HCT116 (cell line): Measurements from ENCODE around the gene LIPN. TPM values are rescaled to one million over a fixed set of nuclear protein-coding genes. Genes with fewer than 3 reads are reported as not detected.

Source experiments
- ATAC-seq: fragments of 200-7000 bp; cut with Tn5 transposase; 2 replicates; pipeline ENCODE4 v1.9.1; 2020; ENCODE audit warnings: mild to moderate bottlenecking, moderate library complexity
- BruUV-seq: library from RNA; stranded (reverse); fragments of 400-500 nt; replicated peaks from 2 replicates; lab custom pipeline; 2021; lab: Mats Ljungman, UMichigan
- CTCF ChIA-PET: fragments of 300-600 bp; sonication (Branson Sonifier 250); formaldehyde crosslinking; loops from one replicate; lab custom pipeline; 2021; ENCODE audit warnings: antibody characterized with exemption; lab: Charles Lee
- POLR2A ChIA-PET: fragments of 300-600, 350-600 bp; sonication (Branson Sonifier 250); formaldehyde crosslinking; loops from one replicate; lab custom pipeline; 2021; ENCODE audit warnings: antibody characterized with exemption; lab: Charles Lee
- RAD21 ChIA-PET, 2 experiments: fragments of 300-600 bp; sonication (Branson Sonifier 250); formaldehyde crosslinking; loops; one replicate each; lab custom pipeline; 2023; ENCODE audit warnings: low total read pairs in 2 of 2; ENCODE audit not compliant: uncharacterized antibody in 2 of 2, unreplicated experiment in 2 of 2, low non-redundant PET in 1 of 2; lab: Charles Lee
- DNase-seq: peaks from one replicate; pipeline ENCODE4 v3.0.0-alpha.2; 2010; ENCODE audit warnings: low read depth, low spot score
- H2AFZ ChIP-seq: fragments of 200-600 bp; shearing (Covaris generic), sonication (generic); 2 replicates; pipeline ENCODE4 v1.6.1; 2017; ENCODE audit warnings: low read depth, mixed run types, mixed read lengths, antibody characterized with exemption, low read length; ENCODE audit not compliant: poor library complexity, severe bottlenecking
- H3K27ac ChIP-seq: 2 replicates; pipeline ENCODE4 v1.5.1; 2012; ENCODE audit warnings: low read depth, low read length
- H3K27me3 ChIP-seq: fragments of 200-600 bp; sonication (generic); 2 replicates; pipeline ENCODE4 v1.6.1; 2016; ENCODE audit warnings: mixed run types, low read length, mixed read lengths; ENCODE audit not compliant: insufficient read depth
- H3K36me3 ChIP-seq, 2 experiments: fragments of 200-500 bp in 1 of 2; fragments of 200-600 bp in 1 of 2; sonication (Bioruptor generic) in 1 of 2; sonication (generic) in 1 of 2; 2 replicates each; pipeline versions ENCODE4 v1.5.1 to v1.6.1; 2014 to 2016; ENCODE audit warnings: low read length in 2 of 2, inconsistent platforms in 1 of 2, mixed read lengths in 1 of 2, mixed run types in 1 of 2; ENCODE audit not compliant: insufficient read depth in 2 of 2, control insufficient read depth in 1 of 2
- H3K4me1 ChIP-seq, 2 experiments: fragments of 200-600 bp in 1 of 2; sonication (generic) in 1 of 2; 2 replicates each; pipeline versions ENCODE4 v1.5.1 to v1.6.1; 2012 to 2017; ENCODE audit warnings: low read length in 2 of 2, inconsistent platforms in 1 of 2, mild to moderate bottlenecking in 1 of 2, mixed read lengths in 1 of 2, mixed run types in 1 of 2, moderate library complexity in 1 of 2; ENCODE audit not compliant: insufficient read depth in 2 of 2, control insufficient read depth in 1 of 2
- H3K4me2 ChIP-seq: fragments of 200-600 bp; sonication (generic); 2 replicates; pipeline ENCODE4 v1.6.1; 2017; ENCODE audit warnings: mixed run types, low read length, mixed read lengths
- H3K4me3 ChIP-seq, 2 experiments: fragments of 200-600 bp in 1 of 2; sonication (generic) in 1 of 2; replicated peaks in 1 of 2; 2 replicates each; pipeline ENCODE4 v1.5.1; 2011 to 2016; ENCODE audit warnings: low read length in 2 of 2, control low read depth in 1 of 2, low read depth in 1 of 2, mild to moderate bottlenecking in 1 of 2, mixed read lengths in 1 of 2, mixed run types in 1 of 2
- H3K79me2 ChIP-seq: fragments of 200-600 bp; sonication (generic); 2 replicates; pipeline ENCODE4 v1.6.1; 2017; ENCODE audit warnings: mild to moderate bottlenecking, mixed run types, low read length, moderate library complexity, mixed read lengths; ENCODE audit not compliant: insufficient read depth
- H3K9ac ChIP-seq: fragments of 200-600 bp; sonication (generic); 2 replicates; pipeline ENCODE4 v1.6.1; 2016; ENCODE audit warnings: low read length, mixed read lengths
- H3K9me2 ChIP-seq: fragments of 200-600 bp; sonication (generic), shearing (Covaris generic); 2 replicates; pipeline ENCODE4 v1.6.1; 2017; ENCODE audit warnings: mixed run types, mild to moderate bottlenecking, moderate library complexity; ENCODE audit not compliant: insufficient read depth
- H3K9me3 ChIP-seq, 2 experiments: fragments of 200-500 bp in 1 of 2; fragments of 200-600 bp in 1 of 2; sonication (Bioruptor generic) in 1 of 2; sonication (generic) in 1 of 2; 2 replicates each; pipeline ENCODE4 v1.6.1; 2014 to 2017; ENCODE audit warnings: low read length in 2 of 2, mixed read lengths in 2 of 2, inconsistent platforms in 1 of 2, low read depth in 1 of 2, mild to moderate bottlenecking in 1 of 2, mixed run types in 1 of 2, moderate library complexity in 1 of 2; ENCODE audit not compliant: control insufficient read depth in 1 of 2, insufficient read depth in 1 of 2
- H4K20me1 ChIP-seq: fragments of 200-600 bp; sonication (generic), shearing (Covaris generic); 2 replicates; pipeline ENCODE4 v1.6.1; 2017; ENCODE audit warnings: mixed run types, mild to moderate bottlenecking, moderate library complexity; ENCODE audit not compliant: insufficient read depth
- ATF3 ChIP-seq: IDR thresholded peaks from 2 replicates; pipeline ENCODE4 v1.6.1; 2012
- CBX3 ChIP-seq: IDR thresholded peaks from 2 replicates; pipeline ENCODE4 v1.6.1; 2012; ENCODE audit warnings: low read depth
- EGR1 ChIP-seq: IDR thresholded peaks from 2 replicates; pipeline ENCODE4 v1.6.1; 2012; ENCODE audit warnings: low read depth
- EZH2phosphoT487 ChIP-seq: fragments of 200-600 bp; IDR thresholded peaks from 2 replicates; pipeline ENCODE4 v1.6.1; 2018; ENCODE audit warnings: antibody characterized with exemption, borderline replicate concordance
- FOSL1 ChIP-seq: IDR thresholded peaks from 2 replicates; pipeline ENCODE4 v1.6.1; 2012; ENCODE audit warnings: low read depth
- MAX ChIP-seq: IDR thresholded peaks from 2 replicates; pipeline ENCODE4 v1.6.1; 2012
- POLR2A ChIP-seq: IDR thresholded peaks from 2 replicates; pipeline ENCODE4 v1.7.0; 2011; ENCODE audit warnings: borderline replicate concordance; ENCODE audit not compliant: insufficient read depth, insufficient read length; ENCODE audit errors: extremely low read depth
- REST ChIP-seq: IDR thresholded peaks from 2 replicates; pipeline ENCODE4 v1.6.1; 2012; ENCODE audit warnings: low read depth
- SRF ChIP-seq: IDR thresholded peaks from 2 replicates; pipeline ENCODE4 v1.6.1; 2012; ENCODE audit warnings: low read depth
- TCF7L2 ChIP-seq: IDR thresholded peaks from 2 replicates; pipeline ENCODE4 v1.7.0; 2011; ENCODE audit warnings: borderline replicate concordance, inconsistent platforms; ENCODE audit not compliant: insufficient read depth, insufficient read length; ENCODE audit errors: extremely low read depth
- ZNF274 ChIP-seq: fragments of 200-500 bp; sonication (Bioruptor generic); IDR thresholded peaks from 2 replicates; pipeline ENCODE4 v1.6.1; 2014; ENCODE audit warnings: mild to moderate bottlenecking, low read depth, low read length, inconsistent platforms
- intact Hi-C: fragments of 100-400 bp; cut with micrococcal nuclease; formaldehyde crosslinking; loops from 2 replicates; pipeline ENCODE4 v1.10.0; 2022
- total RNA-seq: library from RNA; stranded (reverse); gene quantifications from one replicate; pipeline ENCODE4 v1.2.1, GENCODE V29; 2021; ENCODE audit not compliant: unreplicated experiment
- TF ChIP-seq, protein P1 (sequence below), 3 experiments: fragments of 200-600 bp in 1 of 3; sonication (generic) in 1 of 3; IDR thresholded peaks in 2 of 3; conservative IDR thresholded peaks in 1 of 3; 2 replicates each; pipeline ENCODE4 v1.5.1; 2012 to 2017; ENCODE audit warnings: low read depth in 2 of 3, low read length in 2 of 3, antibody characterized with exemption in 1 of 3, borderline replicate concordance in 1 of 3, control low read depth in 1 of 3, mild to moderate bottlenecking in 1 of 3, mixed read lengths in 1 of 3, mixed run types in 1 of 3, moderate library complexity in 1 of 3; ENCODE audit not compliant: insufficient read depth in 1 of 3

LIPN gene
- total RNA-seq, 1 experiment from 2014 or later: not detected

DNA sequence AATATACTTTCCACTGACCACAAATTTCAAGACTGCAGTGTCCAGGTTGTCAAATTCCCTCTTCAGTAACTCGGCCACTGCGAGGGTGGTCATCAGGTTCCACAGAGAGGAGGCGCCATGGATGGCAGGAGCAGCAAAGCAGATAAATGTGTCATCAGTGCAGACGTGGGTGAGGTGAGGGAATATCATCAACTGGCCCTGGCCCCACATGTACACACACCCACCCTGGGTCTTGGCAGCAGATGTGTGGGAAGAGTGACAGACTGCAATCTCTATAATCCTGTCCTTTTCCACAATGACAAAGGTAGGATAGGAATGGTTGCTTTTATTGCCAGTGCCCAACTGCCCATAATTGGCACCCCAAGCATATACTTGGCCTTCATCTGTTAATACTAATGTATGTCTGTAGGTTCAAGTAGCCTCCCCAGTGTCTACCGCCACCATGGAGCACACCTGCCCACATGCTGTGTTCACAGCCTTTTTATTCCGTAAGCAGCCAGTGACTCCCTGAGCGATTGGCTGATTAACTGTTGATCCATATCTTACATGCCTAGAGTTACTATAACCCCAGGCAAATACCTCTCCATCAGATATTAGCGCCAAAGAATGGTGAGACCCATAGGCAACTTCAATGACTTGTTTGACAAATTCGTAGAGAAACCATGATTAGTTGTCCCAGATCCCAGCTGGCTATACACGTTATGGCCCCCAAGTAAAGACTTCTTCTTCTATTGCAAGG is 26.4 kb downstream of the LIPN start:
- no peaks in the 10 kb centered on the region for H3K4me1 ChIP-seq
- POLR2A ChIA-PET: no interaction called here
- ATAC-seq: no peak
- no TSS peak for BruUV-seq
- intact Hi-C loops: no loop called here
- no peaks in the 10 kb centered on the region; the same call in 1 of the 2 replicates for H3K9me2 ChIP-seq
- no peaks in the 10 kb centered on the region for H3K9me3 ChIP-seq
- no peaks in the 10 kb centered on the region for H4K20me1 ChIP-seq
- TF ChIP-seq TCF7L2 (no peak), REST (no peak), ZNF274 (no peak), SRF (no peak), ATF3 (no peak), EGR1 (no peak), POLR2A (no peak), CBX3 (no peak), FOSL1 (no peak), MAX (no peak), EZH2phosphoT487 (no peak)
- TF ChIP-seq, protein P1, sequence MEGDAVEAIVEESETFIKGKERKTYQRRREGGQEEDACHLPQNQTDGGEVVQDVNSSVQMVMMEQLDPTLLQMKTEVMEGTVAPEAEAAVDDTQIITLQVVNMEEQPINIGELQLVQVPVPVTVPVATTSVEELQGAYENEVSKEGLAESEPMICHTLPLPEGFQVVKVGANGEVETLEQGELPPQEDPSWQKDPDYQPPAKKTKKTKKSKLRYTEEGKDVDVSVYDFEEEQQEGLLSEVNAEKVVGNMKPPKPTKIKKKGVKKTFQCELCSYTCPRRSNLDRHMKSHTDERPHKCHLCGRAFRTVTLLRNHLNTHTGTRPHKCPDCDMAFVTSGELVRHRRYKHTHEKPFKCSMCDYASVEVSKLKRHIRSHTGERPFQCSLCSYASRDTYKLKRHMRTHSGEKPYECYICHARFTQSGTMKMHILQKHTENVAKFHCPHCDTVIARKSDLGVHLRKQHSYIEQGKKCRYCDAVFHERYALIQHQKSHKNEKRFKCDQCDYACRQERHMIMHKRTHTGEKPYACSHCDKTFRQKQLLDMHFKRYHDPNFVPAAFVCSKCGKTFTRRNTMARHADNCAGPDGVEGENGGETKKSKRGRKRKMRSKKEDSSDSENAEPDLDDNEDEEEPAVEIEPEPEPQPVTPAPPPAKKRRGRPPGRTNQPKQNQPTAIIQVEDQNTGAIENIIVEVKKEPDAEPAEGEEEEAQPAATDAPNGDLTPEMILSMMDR (IDR thresholded peaks at IDR 0.05 in 2 of 3, conservative IDR thresholded peaks at IDR 0.05 in 1 of 3; ENCODE audit: borderline replicate concordance in 1 of 3, insufficient read depth in 1 of 3, low read depth in 2 of 3, low read length in 2 of 3): no peak
- TF ChIP-seq, all 23 proteins: peak for 0
- no peak overlapping the region for H3K9ac ChIP-seq
- H3K27ac ChIP-seq: no peak overlapping the region
- no peak overlapping the region for H2AFZ ChIP-seq
- CTCF ChIA-PET: no interaction called here
- RAD21 ChIA-PET: no interaction called here
- H3K79me2 ChIP-seq: no peaks in the 10 kb centered on the region
- no peaks in the 10 kb centered on the region for H3K27me3 ChIP-seq
- no peak for DNase-seq
- H3K4me3 ChIP-seq: no peak overlapping the region
- no peaks in the 10 kb centered on the region for H3K36me3 ChIP-seq
- no peak overlapping the region for H3K4me2 ChIP-seq
